ENCODE measurements around the gene CNMD. TPM values are rescaled to one million over a fixed set of nuclear protein-coding genes. Genes with fewer than 3 reads are reported as not detected.

Gene CNMD
- total RNA-seq, 4 donors from 2014 or later: not detected

DNA sequence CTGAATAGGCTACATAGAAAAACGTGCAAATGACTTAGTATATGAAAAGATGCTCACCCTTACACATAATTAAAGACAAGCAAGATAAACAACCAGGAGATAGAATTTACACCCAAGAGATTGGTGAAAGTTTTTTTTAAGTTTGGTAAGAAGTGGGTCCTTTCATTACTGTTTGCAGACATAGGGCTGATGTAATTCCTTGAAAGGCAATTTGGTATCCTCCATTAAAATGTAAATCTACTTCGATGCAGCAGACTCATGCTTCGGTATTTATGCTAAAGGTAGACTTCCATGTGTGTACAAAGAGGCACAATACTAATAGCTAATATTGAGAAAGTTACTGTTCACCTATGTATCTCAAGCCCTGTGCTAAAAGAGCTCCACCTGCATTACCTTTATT, 33.5 kb downstream of the CNMD start:
- Histone ChIP-seq H3K4me3 (no peak overlapping the region), H3K9me3 (no peaks in the 10 kb centered on the region), H3K36me3 (no peaks in the 10 kb centered on the region), H3K27me3 (no peaks in the 10 kb centered on the region), H3K27ac (replicated peaks in 1 of 4) (no peak overlapping the region), H3K4me1 (no peaks in the 10 kb centered on the region)
- TF ChIP-seq POLR2A (IDR thresholded peaks at IDR 0.05; ENCODE audit: low read depth) (no peak), POLR2AphosphoS5 (IDR thresholded peaks at IDR 0.05) (no peak), EP300 (IDR thresholded peaks at IDR 0.05) (no peak), CTCF (IDR thresholded peaks at IDR 0.05) (no peak)
- no peak for DNase-seq (ENCODE audit: extremely low spot score)
- 73% methylated on average over 3 of the region's 3 CpGs for WGBS
- intact Hi-C loops (cut with DNase I): no loop called here

DNA sequence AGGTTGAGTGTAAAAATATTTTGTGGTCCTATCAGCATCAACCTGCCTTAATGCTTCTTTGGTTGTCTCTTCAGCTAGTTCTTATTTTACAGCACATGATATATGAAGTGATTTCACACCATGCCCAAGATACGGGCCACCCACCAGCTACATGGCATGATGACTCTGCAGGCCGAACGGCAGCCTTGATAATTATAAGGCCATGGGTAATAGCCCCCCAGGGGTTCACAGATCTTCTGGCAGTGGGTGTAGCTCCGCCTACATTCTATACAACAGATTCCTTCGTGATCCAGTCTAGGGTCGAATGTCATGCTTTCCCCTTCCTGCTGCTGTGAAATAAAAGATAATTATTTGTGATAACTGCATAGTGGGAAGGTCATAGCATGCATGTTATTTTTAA, 36.1 kb downstream of the CNMD start:
- WGBS: 60% methylated on average over 6 of the region's 6 CpGs
- intact Hi-C loops (cut with DNase I): no loop called here
- H3K36me3 ChIP-seq: peaks cover 0 to 8% (median 2%) of the 10 kb centered on the region in 4 donors
- TF ChIP-seq CTCF (IDR thresholded peaks at IDR 0.05) (no peak), POLR2AphosphoS5 (IDR thresholded peaks at IDR 0.05) (no peak), POLR2A (IDR thresholded peaks at IDR 0.05; ENCODE audit: low read depth) (no peak), EP300 (IDR thresholded peaks at IDR 0.05) (no peak)
- no peak overlapping the region for H3K27ac ChIP-seq (replicated peaks in 1 of 4)
- H3K4me1 ChIP-seq: no peaks in the 10 kb centered on the region
- H3K27me3 ChIP-seq: no peaks in the 10 kb centered on the region
- no peaks in the 10 kb centered on the region for H3K9me3 ChIP-seq
- H3K4me3 ChIP-seq: no peak overlapping the region
- DNase-seq (ENCODE audit: extremely low spot score): no peak

GRCh38 chr13:52701728-52702465, 37.7 kb downstream of the CNMD start:
- no peak for TF ChIP-seq POLR2AphosphoS5 (IDR thresholded peaks at IDR 0.05)
- no peak for TF ChIP-seq POLR2A (IDR thresholded peaks at IDR 0.05; ENCODE audit: low read depth)
- no peak for TF ChIP-seq CTCF (IDR thresholded peaks at IDR 0.05)
- TF ChIP-seq EP300 (IDR thresholded peaks at IDR 0.05): no peak
- intact Hi-C loops (cut with DNase I): no loop called here
- Histone ChIP-seq H3K4me1 (no peaks in the 10 kb centered on the region), H3K36me3 (peaks cover 0 to 19% (median 7%) of the 10 kb centered on the region in 4 donors), H3K27me3 (no peaks in the 10 kb centered on the region), H3K9me3 (no peaks in the 10 kb centered on the region), H3K4me3 (no peak overlapping the region), H3K27ac (replicated peaks in 1 of 4) (no peak overlapping the region)
- DNase-seq (ENCODE audit: extremely low spot score): no peak
- WGBS: 70% methylated on average over 6 of the region's 6 CpGs

DNA sequence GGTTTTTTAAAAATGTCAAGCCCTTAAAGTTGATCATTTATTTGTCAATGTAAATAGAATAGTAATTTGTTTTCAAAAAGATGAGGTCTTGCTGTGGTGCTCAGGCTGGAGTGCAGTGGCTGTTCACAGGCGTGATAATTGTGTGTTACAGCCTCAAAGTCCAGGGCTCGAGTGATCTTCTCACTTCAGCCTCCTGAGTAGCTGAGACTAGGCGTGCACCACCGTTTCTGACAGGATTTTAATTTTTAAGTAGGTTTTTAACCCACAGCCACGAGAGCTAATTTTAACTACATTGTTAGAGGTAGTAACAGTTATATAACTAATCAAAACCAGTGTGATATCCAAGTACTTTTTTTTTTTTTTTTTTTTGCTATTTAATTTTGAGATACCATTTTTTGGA, 43.1 kb downstream of the CNMD start:
- H3K4me1 ChIP-seq: no peaks in the 10 kb centered on the region
- no peak overlapping the region for H3K4me3 ChIP-seq
- peaks cover 0 to 23% (median 10%) of the 10 kb centered on the region in 4 donors for H3K36me3 ChIP-seq
- no peaks in the 10 kb centered on the region for H3K27me3 ChIP-seq
- no peak overlapping the region for H3K27ac ChIP-seq (replicated peaks in 1 of 4)
- no peak for TF ChIP-seq CTCF (IDR thresholded peaks at IDR 0.05)
- TF ChIP-seq POLR2AphosphoS5 (IDR thresholded peaks at IDR 0.05): no peak
- TF ChIP-seq EP300 (IDR thresholded peaks at IDR 0.05): no peak
- TF ChIP-seq POLR2A (IDR thresholded peaks at IDR 0.05; ENCODE audit: low read depth): no peak
- no peak for DNase-seq (ENCODE audit: extremely low spot score)
- H3K9me3 ChIP-seq: no peaks in the 10 kb centered on the region
- 93% methylated on average over 5 of the region's 5 CpGs for WGBS
- intact Hi-C loops (cut with DNase I): no loop called here

DNA sequence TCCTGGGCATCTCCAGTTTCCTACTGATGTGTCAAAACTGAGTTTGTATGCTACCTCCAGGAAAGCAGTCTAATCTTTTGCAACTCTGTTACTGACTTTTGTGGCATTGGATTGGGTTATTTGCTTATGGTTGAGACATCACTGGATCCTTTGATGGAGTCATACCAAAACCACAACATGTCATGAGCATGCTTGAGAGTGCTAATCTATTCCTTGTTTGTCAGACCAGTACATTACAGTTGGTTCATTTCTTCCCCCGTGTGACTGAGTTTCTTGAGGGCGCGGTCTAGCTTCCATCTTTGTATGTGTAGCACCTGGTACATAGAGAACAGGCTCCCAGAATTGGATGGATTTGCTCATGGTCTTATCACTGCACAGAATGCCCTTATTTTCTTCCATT, 43.8 kb downstream of the CNMD start:
- peaks cover 0 to 31% (median 15%) of the 10 kb centered on the region in 4 donors for H3K36me3 ChIP-seq
- no peaks in the 10 kb centered on the region for H3K9me3 ChIP-seq
- WGBS: 94% methylated on average over 3 of the region's 3 CpGs
- TF ChIP-seq POLR2A (IDR thresholded peaks at IDR 0.05; ENCODE audit: low read depth): no peak
- TF ChIP-seq CTCF (IDR thresholded peaks at IDR 0.05): no peak
- TF ChIP-seq POLR2AphosphoS5 (IDR thresholded peaks at IDR 0.05): no peak
- no peak for TF ChIP-seq EP300 (IDR thresholded peaks at IDR 0.05)
- no peaks in the 10 kb centered on the region for H3K4me1 ChIP-seq
- H3K27ac ChIP-seq (replicated peaks in 1 of 4): no peak overlapping the region
- no peak overlapping the region for H3K4me3 ChIP-seq
- H3K27me3 ChIP-seq: no peaks in the 10 kb centered on the region
- DNase-seq (ENCODE audit: extremely low spot score): no peak
- intact Hi-C loops (cut with DNase I): no loop called here
